Activated CD8-positive, alpha-beta memory T cell treated with anti-CD3 and anti-CD28 coated beads for 4 hours (primary cell): ENCODE results near the gene AOX1.
"Not testable (repeated sequence)": the region's sequence is repeated elsewhere in the genome, so short reads cannot be mapped to it uniquely, and the experiment has no call there.

Experiments used
- DNase-seq, 2 donors: peaks; one replicate each; pipeline ENCODE4 v3.0.0-alpha.2; 2020; ENCODE audit warnings: low read depth in 2 of 2

Gene AOX1

GRCh38 chr2:200627110-200627770, 41.4 kb downstream of the AOX1 start:
- no peak for DNase-seq

- DNase-seq = not testable (repeated sequence)
Observed at GRCh38 chr2:200628461-200628860, 42.6 kb downstream of the AOX1 start.

GRCh38 chr2:200631287-200631686, 45.5 kb downstream of the AOX1 start:
- DNase-seq = no peak

DNA sequence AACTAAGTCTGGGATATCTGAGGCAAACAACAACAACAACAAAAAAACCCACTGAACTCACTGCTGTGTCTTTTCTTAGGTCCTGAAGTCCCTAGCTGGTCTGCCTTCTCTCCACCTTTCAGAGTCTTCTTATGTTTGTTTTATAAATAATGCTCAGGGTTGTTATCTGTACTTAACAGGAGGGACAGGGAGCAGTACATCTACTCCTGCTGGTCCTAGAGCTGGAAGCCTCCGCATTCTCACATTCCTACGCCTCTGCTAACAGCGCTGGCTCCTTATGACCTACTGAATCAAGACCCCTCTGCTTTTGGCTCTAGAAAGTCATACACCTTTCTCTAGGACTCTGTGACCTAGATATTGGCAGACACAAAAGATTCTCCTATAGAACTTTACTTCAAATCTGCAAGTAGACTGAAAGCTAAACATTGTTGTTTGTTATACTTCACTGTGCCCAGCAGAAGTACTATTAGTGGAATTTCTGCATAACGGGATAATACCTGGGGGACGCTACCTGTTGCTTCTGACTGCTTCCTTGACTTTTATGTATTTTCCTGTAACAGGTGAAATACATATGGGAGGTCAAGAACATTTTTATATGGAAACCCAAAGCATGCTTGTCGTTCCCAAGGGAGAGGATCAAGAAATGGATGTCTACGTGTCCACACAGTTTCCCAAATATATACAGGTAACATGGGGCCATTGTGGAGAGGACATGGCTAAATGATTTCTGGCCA, 48.6 kb downstream of the AOX1 start:
- DNase-seq = no peak

DNA sequence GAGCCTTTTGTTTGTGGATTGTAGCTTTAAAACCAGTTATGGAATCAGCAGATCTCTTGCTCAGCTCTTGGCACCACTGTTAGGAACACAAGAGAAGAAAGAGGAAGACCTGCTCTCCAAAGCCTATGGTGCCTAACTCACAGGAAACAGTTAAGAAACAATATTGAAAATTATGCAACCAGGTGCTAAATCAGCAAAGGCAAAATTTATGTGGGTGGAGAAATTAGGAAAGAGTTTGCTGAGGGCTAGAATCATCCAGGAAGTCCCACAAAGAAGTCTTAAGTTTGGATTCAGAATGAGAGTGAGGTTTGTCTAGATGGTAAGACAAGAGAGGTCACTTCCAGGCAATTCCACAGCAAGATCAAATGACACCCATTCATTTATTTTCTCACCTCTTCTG, 49.4 kb downstream of the AOX1 start:
- no peak for DNase-seq

DNA sequence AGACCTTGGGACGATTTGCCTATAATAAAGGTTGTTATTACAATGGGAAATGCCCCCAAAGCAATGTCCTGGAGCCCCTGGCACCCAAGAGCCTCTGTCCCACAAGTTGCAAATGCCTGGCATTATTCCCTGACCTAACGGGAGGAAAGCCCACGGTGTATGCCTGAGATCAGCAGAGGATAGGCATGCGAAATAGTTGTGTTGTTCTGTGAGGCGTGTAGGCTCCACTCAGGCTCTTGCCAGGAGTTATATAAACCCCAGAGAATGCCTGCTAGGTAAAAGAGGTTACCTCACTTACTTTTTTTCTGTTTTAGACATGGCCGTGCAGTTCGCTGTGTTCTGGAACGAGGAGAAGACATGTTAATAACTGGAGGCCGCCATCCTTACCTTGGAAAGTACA, 52.1 kb downstream of the AOX1 start:
- no peak for DNase-seq

DNA sequence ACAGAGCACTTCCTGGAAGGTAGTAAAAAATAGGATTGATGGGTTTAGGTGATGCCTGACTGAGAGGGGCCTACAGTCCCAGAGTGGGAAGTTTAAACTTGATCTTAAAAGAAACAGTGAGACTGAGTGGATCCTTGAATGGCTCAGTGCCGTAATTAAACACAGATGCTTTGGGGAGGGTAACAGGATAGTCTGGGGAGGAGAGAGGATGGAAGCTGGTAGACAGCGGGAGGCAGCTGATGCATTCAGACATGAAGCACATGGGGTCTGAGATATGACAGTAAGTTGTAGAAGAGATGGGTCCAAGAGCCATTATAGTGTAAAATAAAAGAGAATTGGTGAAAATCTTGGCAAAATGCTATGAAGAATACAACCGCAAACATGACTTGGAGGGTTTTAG, 54.4 kb downstream of the AOX1 start:
- no peak for DNase-seq

DNA sequence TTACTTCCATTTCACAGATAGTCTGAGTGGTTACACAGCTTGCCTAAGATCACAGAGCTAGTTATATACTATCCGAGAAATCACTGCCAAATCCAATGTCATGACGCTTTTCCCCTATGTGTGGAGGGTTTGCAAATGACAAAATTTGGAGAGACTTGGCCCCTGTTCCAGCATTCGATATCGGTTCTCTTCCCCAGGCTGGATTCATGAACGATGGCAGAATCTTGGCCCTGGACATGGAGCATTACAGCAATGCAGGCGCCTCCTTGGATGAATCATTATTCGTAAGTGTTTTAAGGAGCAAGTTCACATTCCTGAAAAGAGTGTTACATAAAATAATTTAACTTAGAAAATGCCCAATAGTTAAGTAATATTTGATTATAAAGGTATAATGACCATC, 55.1 kb downstream of the AOX1 start:
- DNase-seq = no peak

- not testable (repeated sequence) for DNase-seq
Observed at GRCh38 chr2:200648518-200649281, 62.9 kb downstream of the AOX1 start.

GRCh38 chr2:200649724-200650123, 63.9 kb downstream of the AOX1 start:
- DNase-seq = no peak

DNA sequence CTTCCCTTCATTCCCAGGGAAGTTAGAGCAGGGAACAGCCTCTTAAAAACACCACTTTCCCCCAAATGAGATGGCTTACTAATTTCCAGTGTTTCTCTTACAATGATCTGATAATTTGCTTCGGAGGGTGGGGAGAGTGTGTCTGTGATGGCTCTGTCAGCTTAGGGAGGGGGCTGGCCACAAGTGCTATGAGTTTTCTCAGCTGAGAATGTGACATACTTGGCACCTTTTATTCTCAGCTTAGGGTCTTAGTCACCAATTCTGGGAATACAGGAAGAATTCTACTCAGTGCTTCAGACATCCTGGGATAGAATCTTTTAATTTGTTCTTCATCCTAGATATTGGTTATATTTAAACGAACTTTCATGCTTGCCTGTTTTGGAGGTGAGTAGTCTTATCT, 64.4 kb downstream of the AOX1 start:
- DNase-seq = no peak

DNA sequence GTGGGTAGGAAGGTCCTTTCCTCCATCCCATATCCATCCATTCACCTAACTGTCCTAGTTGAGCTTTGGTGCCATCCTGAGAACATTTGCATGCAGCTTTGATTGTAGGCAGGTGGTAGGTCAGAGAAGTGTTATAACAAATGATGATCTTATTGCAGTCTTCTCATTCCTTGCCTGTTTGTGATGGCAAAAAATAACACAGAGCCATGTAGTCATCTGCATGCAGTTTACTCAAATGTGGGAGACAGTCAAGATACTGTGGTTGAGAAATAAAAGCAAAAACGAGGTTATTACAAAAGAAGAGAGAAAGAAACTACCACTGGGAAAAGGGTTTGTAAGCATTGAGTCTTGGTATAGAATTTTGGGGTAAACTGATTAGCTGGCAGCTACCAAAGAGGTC, 66.3 kb downstream of the AOX1 start:
- DNase-seq = no peak

GRCh38 chr2:200653021-200653420, 67.2 kb downstream of the AOX1 start:
- DNase-seq = no peak

GRCh38 chr2:200654823-200655222, 69.0 kb downstream of the AOX1 start:
- no peak for DNase-seq

- no peak for DNase-seq
Observed at GRCh38 chr2:200655918-200656580, 70.2 kb downstream of the AOX1 start.

DNA sequence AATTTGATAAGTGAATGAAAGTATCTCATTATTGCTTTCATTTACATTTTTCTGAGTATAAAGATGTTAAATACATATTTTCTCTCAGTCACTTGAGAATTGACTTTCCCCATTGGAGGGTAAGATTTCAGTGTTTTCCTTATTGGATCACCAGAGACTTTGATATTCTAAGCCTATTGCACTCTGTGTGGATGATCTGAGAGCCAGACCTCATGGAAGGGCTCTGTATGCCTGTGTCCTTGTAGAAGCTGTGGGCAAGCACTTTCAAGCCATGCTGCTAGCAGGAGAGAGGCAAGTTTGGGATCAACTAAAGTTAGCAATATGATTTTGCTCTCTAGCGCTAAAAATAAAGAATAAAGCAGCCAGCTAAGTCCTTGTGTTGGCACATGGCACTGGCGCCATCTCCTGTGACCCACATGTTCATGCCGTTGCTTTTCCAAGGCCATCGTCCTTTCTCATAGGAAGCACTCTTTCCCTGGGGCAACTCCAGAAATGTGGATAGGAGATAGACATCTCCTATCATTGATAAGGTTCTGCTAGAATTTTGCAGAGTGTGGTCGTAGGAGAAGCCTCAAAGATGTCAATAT, 72.6 kb downstream of the AOX1 start:
- no peak for DNase-seq

DNA sequence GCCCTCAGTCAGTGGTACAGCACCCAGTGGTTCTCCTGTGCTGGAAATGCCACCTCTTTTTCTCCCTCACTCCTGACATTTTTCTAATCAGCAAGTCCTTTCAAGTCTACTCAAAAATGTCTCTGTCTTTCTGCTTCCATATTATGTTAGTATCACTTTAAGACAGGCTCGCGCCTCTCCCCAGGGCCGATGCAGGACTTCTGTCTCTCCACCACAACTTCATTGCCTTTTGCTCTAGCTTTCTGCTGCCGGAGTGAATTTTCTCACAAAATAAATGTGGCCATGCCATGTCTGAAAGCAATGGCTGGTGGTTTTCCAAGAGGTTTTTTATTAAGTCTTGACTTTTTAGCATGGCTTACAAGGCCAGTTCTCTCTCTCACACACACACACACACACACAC, 73.6 kb downstream of the AOX1 start:
- DNase-seq = no peak

DNA sequence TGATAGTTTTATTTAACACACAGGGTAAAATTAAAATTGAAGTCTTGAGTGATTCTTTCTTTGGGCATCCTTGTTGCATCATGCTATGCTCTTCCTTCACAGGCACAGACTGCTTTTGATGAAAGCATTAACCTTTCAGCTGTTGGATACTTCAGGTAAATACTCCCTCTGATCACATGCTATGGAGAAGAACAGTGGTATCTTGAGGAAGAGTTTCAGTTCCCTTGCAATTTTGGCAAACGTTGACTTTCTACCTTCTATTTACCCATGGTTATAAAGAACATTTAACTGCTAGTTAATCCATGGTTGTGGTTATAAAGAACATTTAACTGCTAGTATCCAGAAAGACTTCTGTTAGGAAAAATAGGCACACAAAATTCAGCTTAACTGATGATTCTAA, 75.7 kb downstream of the AOX1 start:
- no peak for DNase-seq

GRCh38 chr2:200662727-200663126, 76.9 kb downstream of the AOX1 start:
- no peak for DNase-seq

GRCh38 chr2:200664770-200665494, 79.1 kb downstream of the AOX1 start:
- no peak for DNase-seq
